ENCODE measurements around the gene VPS8. TPM values are rescaled to one million over a fixed set of nuclear protein-coding genes. Genes with fewer than 3 reads are reported as not detected.

The VPS8 gene
- total RNA-seq, 1 experiment from 2014 or later, result 39.7 TPM

GRCh38 chr3:184932777-184933176 is 120.8 kb downstream of the VPS8 start:
- Mint-ChIP-seq H3K4me3 (no peak overlapping the region), H3K4me1 (peaks cover 3 to 18% of the 10 kb centered on the region in 2 experiments), H3K9me3 (no peaks in the 10 kb centered on the region), H3K27me3 (ENCODE audit: low read depth) (no peaks in the 10 kb centered on the region), H3K27ac (no peak overlapping the region), H3K36me3 (ENCODE audit: insufficient read depth in 1 of 3, low read depth in 3 of 3) (peaks cover 3 to 17% (median 6%) of the 10 kb centered on the region in 3 experiments; a peak in 4 of 7 replicates)
- Histone ChIP-seq H2BK12ac (ENCODE audit: insufficient read length, low read depth, low read length) (no peak overlapping the region), H4K20me1 (ENCODE audit: control insufficient read depth, insufficient read depth, insufficient read length) (no peaks in the 10 kb centered on the region), H3K9me3 (ENCODE audit: control insufficient read depth, low read depth, low read length) (no peaks in the 10 kb centered on the region), H3K56ac (ENCODE audit: insufficient read length, low read depth, low read length) (no peak overlapping the region), H4K5ac (ENCODE audit: insufficient read length, low read depth, low read length) (no peak overlapping the region), H3K79me2 (ENCODE audit: insufficient read depth, low read length) (no peaks in the 10 kb centered on the region), H3K79me1 (ENCODE audit: insufficient read depth, low read depth, low read length, poor library complexity, severe bottlenecking) (no peaks in the 10 kb centered on the region), H3T11ph (ENCODE audit: low read length) (no peak overlapping the region), H3K9ac (ENCODE audit: extremely low read depth, insufficient read length, low read length) (no peak overlapping the region), H3K23me2 (ENCODE audit: insufficient read length, low read depth, low read length, poor library complexity, severe bottlenecking) (no peaks in the 10 kb centered on the region), H2AK5ac (ENCODE audit: insufficient read length, low read length) (no peak overlapping the region), H3K23ac (ENCODE audit: insufficient read length, low read depth, low read length) (no peak overlapping the region), H3K27me3 (ENCODE audit: insufficient read depth, low read length) (no peaks in the 10 kb centered on the region), H2BK20ac (ENCODE audit: low read depth, low read length, poor library complexity, severe bottlenecking) (no peak overlapping the region), H2BK5ac (ENCODE audit: insufficient read length, low read length) (no peak overlapping the region), H2BK15ac (ENCODE audit: low read depth, low read length) (no peak overlapping the region), H3K4me1 (ENCODE audit: insufficient read depth, low read length) (no peaks in the 10 kb centered on the region), H2BK120ac (ENCODE audit: low read depth, low read length, poor library complexity, severe bottlenecking) (no peak overlapping the region), H2AFZ (ENCODE audit: low read length) (no peak overlapping the region), H3K27ac (ENCODE audit: insufficient read length, low read depth, low read length) (no peak overlapping the region), H4K8ac (replicated peaks; ENCODE audit: insufficient read length, low read depth, low read length) (no peak overlapping the region), H3K4me2 (ENCODE audit: insufficient read depth, insufficient read length, low read length) (no peak overlapping the region), H4K91ac (ENCODE audit: insufficient read length, low read depth, low read length) (no peak overlapping the region), H3K14ac (ENCODE audit: insufficient read depth, low read length) (no peak overlapping the region), H3K4ac (ENCODE audit: low read depth, low read length) (no peak overlapping the region), H3K18ac (ENCODE audit: insufficient read length, low read depth, low read length) (no peak overlapping the region)
- no peak for TF ChIP-seq CTCF (conservative IDR thresholded peaks at IDR 0.05)
- WGBS (ENCODE audit: extremely low coverage, insufficient read length, low lambda C conversion rate), result no CpG with 5 or more reads among the region's 1 CpG
- DNase-seq, result no peak
